IMR-90 (cell line): Measurements from ENCODE around the gene RALGPS2. TPM values are rescaled to one million over a fixed set of nuclear protein-coding genes. Genes with fewer than 3 reads are reported as not detected.

Experiments
- ATAC-seq: fragments of 200-7000 bp; cut with Tn5 transposase; 2 replicates; pipeline ENCODE4 v1.9.1; 2020; ENCODE audit warnings: low read depth, mild to moderate bottlenecking, moderate library complexity
- BruUV-seq: library from RNA; stranded (reverse); fragments of 400-500 nt; replicated peaks from 2 replicates; lab custom pipeline; 2021; lab: Mats Ljungman, UMichigan
- CTCF ChIA-PET: fragments of 300-600 bp; formaldehyde crosslinking; extraction: SDS; loops from one replicate; lab custom pipeline; 2021; ENCODE audit warnings: antibody characterized with exemption; lab: Yijun Ruan, JAX
- POLR2A ChIA-PET: fragments of 300-600 bp; sonication (Branson Sonifier 250); formaldehyde crosslinking; loops from one replicate; lab custom pipeline; 2022; ENCODE audit warnings: antibody characterized with exemption; ENCODE audit not compliant: unreplicated experiment; lab: Charles Lee
- DNase-seq: peaks from one replicate; pipeline ENCODE4 v3.0.0; 2013
- H2AFZ ChIP-seq: replicated peaks from 2 replicates; pipeline ENCODE3; 2013; ENCODE audit warnings: low read length, mild to moderate bottlenecking; ENCODE audit not compliant: poor library complexity
- H2AK5ac ChIP-seq: 2 replicates; pipeline ENCODE4 v1.6.1; 2013; ENCODE audit warnings: low read depth, low read length, inconsistent platforms
- H2AK9ac ChIP-seq: replicated peaks from 2 replicates; pipeline ENCODE3; 2013; ENCODE audit warnings: mild to moderate bottlenecking, low read depth, low read length, moderate library complexity; ENCODE audit not compliant: poor library complexity
- H2BK120ac ChIP-seq: 2 replicates; pipeline ENCODE4 v1.6.1; 2013; ENCODE audit warnings: low read depth, low read length, inconsistent platforms
- H2BK15ac ChIP-seq: 3 replicates; pipeline ENCODE4 v1.6.1; 2013; ENCODE audit warnings: low read depth, low read length, inconsistent platforms
- H2BK20ac ChIP-seq: 2 replicates; pipeline ENCODE4 v1.6.1; 2013; ENCODE audit warnings: low read depth, mild to moderate bottlenecking, inconsistent platforms, low read length, moderate library complexity
- H2BK5ac ChIP-seq: 2 replicates; pipeline ENCODE4 v1.6.1; 2013; ENCODE audit warnings: mild to moderate bottlenecking, low read depth, low read length, inconsistent platforms; ENCODE audit not compliant: poor library complexity, severe bottlenecking
- H3K14ac ChIP-seq: replicated peaks from 2 replicates; pipeline ENCODE4 v1.6.1; 2013; ENCODE audit warnings: low read depth, low read length, inconsistent platforms
- H3K18ac ChIP-seq: 2 replicates; pipeline ENCODE4 v1.6.1; 2013; ENCODE audit warnings: low read depth, low read length, control low read depth
- H3K23ac ChIP-seq: 2 replicates; pipeline ENCODE4 v1.6.1; 2013; ENCODE audit warnings: low read depth, low read length, inconsistent platforms
- H3K27ac ChIP-seq: 2 replicates; pipeline ENCODE4 v1.5.1; 2013; ENCODE audit warnings: mild to moderate bottlenecking, control low read depth, low read length; ENCODE audit not compliant: insufficient read depth
- H3K27me3 ChIP-seq: 2 replicates; pipeline ENCODE4 v1.6.1; 2013; ENCODE audit warnings: low read length; ENCODE audit not compliant: control insufficient read depth, insufficient read depth
- H3K36me3 ChIP-seq: 2 replicates; pipeline ENCODE4 v1.6.1; 2013; ENCODE audit warnings: low read length, mixed read lengths; ENCODE audit not compliant: control insufficient read depth, insufficient read depth
- H3K4ac ChIP-seq: 2 replicates; pipeline ENCODE4 v1.6.1; 2013; ENCODE audit warnings: low read depth, low read length, inconsistent platforms
- H3K4me1 ChIP-seq: 2 replicates; pipeline ENCODE4 v1.6.1; 2013; ENCODE audit warnings: low read length, mixed read lengths; ENCODE audit not compliant: control insufficient read depth, insufficient read depth
- H3K4me2 ChIP-seq: 2 replicates; pipeline ENCODE4 v1.6.1; 2013; ENCODE audit warnings: low read depth, mild to moderate bottlenecking, control low read depth, low read length, moderate library complexity
- H3K4me3 ChIP-seq: 2 replicates; pipeline ENCODE4 v1.5.1; 2013; ENCODE audit warnings: low read depth, mild to moderate bottlenecking, control low read depth, low read length, moderate library complexity; ENCODE audit not compliant: insufficient read depth
- H3K56ac ChIP-seq: 2 replicates; pipeline ENCODE4 v1.6.1; 2013; ENCODE audit warnings: low read length, inconsistent platforms; ENCODE audit not compliant: insufficient read depth; ENCODE audit errors: extremely low read depth
- H3K79me1 ChIP-seq, 2 experiments: 2 replicates each; pipeline ENCODE4 v1.6.1; 2013; ENCODE audit warnings: low read length in 2 of 2, inconsistent platforms in 1 of 2, low read depth in 1 of 2
- H3K9ac ChIP-seq: 2 replicates; pipeline ENCODE4 v1.6.1; 2013; ENCODE audit warnings: low read depth, low read length, control low read depth
- H3K9me1 ChIP-seq: 2 replicates; pipeline ENCODE4 v1.6.1; 2013; ENCODE audit warnings: low read length, inconsistent platforms; ENCODE audit not compliant: insufficient read depth
- H3K9me3 ChIP-seq: 2 replicates; pipeline ENCODE4 v1.6.1; 2013; ENCODE audit warnings: low read length; ENCODE audit not compliant: control insufficient read depth, insufficient read depth
- H4K20me1 ChIP-seq: 2 replicates; pipeline ENCODE4 v1.6.1; 2013; ENCODE audit warnings: low read length, inconsistent platforms; ENCODE audit not compliant: insufficient read depth
- H4K5ac ChIP-seq: 2 replicates; pipeline ENCODE4 v1.6.1; 2013; ENCODE audit warnings: mild to moderate bottlenecking, low read depth, low read length, control low read depth
- H4K8ac ChIP-seq, 2 experiments: 2 replicates each; pipeline ENCODE4 v1.6.1; 2013; ENCODE audit warnings: low read depth in 2 of 2, low read length in 2 of 2, control low read depth in 1 of 2, inconsistent platforms in 1 of 2
- H4K91ac ChIP-seq: 2 replicates; pipeline ENCODE4 v1.6.1; 2013; ENCODE audit warnings: low read depth, low read length, inconsistent platforms; ENCODE audit not compliant: insufficient read depth
- BHLHE40 ChIP-seq: fragments of 150-350 bp; IDR thresholded peaks from 2 replicates; pipeline ENCODE4 v1.6.1; 2016; ENCODE audit warnings: mild to moderate bottlenecking, low read depth, low read length
- CEBPB ChIP-seq: IDR thresholded peaks from 2 replicates; pipeline ENCODE4 v1.6.1; 2012; ENCODE audit warnings: low read depth, low read length, improper control_type of control experiment
- CHD1 ChIP-seq: IDR thresholded peaks from 2 replicates; pipeline ENCODE4 v1.6.1; 2012; ENCODE audit warnings: low read depth, low read length, improper control_type of control experiment
- FOS ChIP-seq: fragments of 150-350 bp; IDR thresholded peaks from 2 replicates; pipeline ENCODE4 v1.6.1; 2016; ENCODE audit warnings: low read depth, low read length
- MAFK ChIP-seq: IDR thresholded peaks from 2 replicates; pipeline ENCODE4 v1.6.1; 2012; ENCODE audit warnings: low read depth, low read length, improper control_type of control experiment
- MAZ ChIP-seq: IDR thresholded peaks from 2 replicates; pipeline ENCODE4 v1.6.1; 2012; ENCODE audit warnings: low read depth, mild to moderate bottlenecking, low read length, improper control_type of control experiment, moderate library complexity, borderline replicate concordance
- MXI1 ChIP-seq: IDR thresholded peaks from 2 replicates; pipeline ENCODE4 v1.6.1; 2012; ENCODE audit warnings: low read depth, mild to moderate bottlenecking, low read length, moderate library complexity, borderline replicate concordance
- NFE2L2 ChIP-seq: fragments of 150-350 bp; IDR thresholded peaks from 2 replicates; pipeline ENCODE4 v1.6.1; 2016; ENCODE audit warnings: low read depth, mild to moderate bottlenecking, low read length
- POLR2A ChIP-seq: IDR thresholded peaks from 2 replicates; pipeline ENCODE4 v1.6.1; 2012; ENCODE audit warnings: mild to moderate bottlenecking, low read depth, low read length
- RAD21 ChIP-seq: IDR thresholded peaks from 2 replicates; pipeline ENCODE4 v1.6.1; 2012; ENCODE audit warnings: low read length, improper control_type of control experiment
- RCOR1 ChIP-seq: IDR thresholded peaks from 2 replicates; pipeline ENCODE4 v1.6.1; 2012; ENCODE audit warnings: mild to moderate bottlenecking, low read length, improper control_type of control experiment; ENCODE audit not compliant: insufficient replicate concordance
- RFX5 ChIP-seq: IDR thresholded peaks from 2 replicates; pipeline ENCODE4 v1.8.0; 2012; ENCODE audit warnings: low read depth, mild to moderate bottlenecking, low read length, moderate library complexity
- SMC3 ChIP-seq: fragments of 150-350 bp; IDR thresholded peaks from 2 replicates; pipeline ENCODE4 v1.6.1; 2016; ENCODE audit warnings: low read depth, mild to moderate bottlenecking, antibody characterized with exemption, low read length, moderate library complexity
- WGBS, 2 experiments: methylation state at CpG; one replicate each; pipeline versions ENCODE4 v1.1.5 to v1.1.7; 2013; ENCODE audit warnings: missing lambda C conversion rate in 2 of 2; ENCODE audit not compliant: insufficient read length in 1 of 2; ENCODE audit errors: extremely low coverage in 2 of 2; 5-methylcytosine and 5-hydroxymethylcytosine counted together
- dilution Hi-C: fragments of 300-500 bp; cut with HindIII; formaldehyde crosslinking; loops from one replicate; pipeline ENCODE4 v1.14.3; 2018; ENCODE audit warnings: low sequenced_read_pairs; ENCODE audit not compliant: unreplicated experiment
- in situ Hi-C: fragments of 300-500 bp; cut with MboI; formaldehyde crosslinking; loops from 3 replicates; pipeline ENCODE4 v1.14.3; 2019; ENCODE audit warnings: low sequenced_read_pairs, inconsistent platforms, mixed read lengths
- intact Hi-C: fragments of 100-400 bp; cut with micrococcal nuclease; formaldehyde crosslinking; loops from 2 replicates; pipeline ENCODE4 v1.10.0; 2022
- polyA plus RNA-seq, 3 experiments: library from polyadenylated mRNA; depleted of rRNA; stranded (reverse); fragments of >200 nt; gene quantifications; 2 replicates each; pipeline ENCODE4 v1.2.3, GENCODE V29; 2012; ENCODE audit warnings: low replicate concordance in 1 of 3
- total RNA-seq: library from RNA; depleted of rRNA; stranded (reverse); fragments of >200 nt; gene quantifications from 2 replicates; pipeline ENCODE4 v1.2.3, GENCODE V29; 2012
- TF ChIP-seq, protein P1 (sequence below): fragments of 150-350 bp; IDR thresholded peaks from 2 replicates; pipeline ENCODE4 v1.6.1; 2017; ENCODE audit warnings: mild to moderate bottlenecking, antibody characterized with exemption, low read length, low read depth
- TF ChIP-seq, protein P2 (sequence below): fragments of 150-350 bp; IDR thresholded peaks from 2 replicates; pipeline ENCODE4 v1.6.1; 2016; ENCODE audit warnings: low read depth, mild to moderate bottlenecking, low read length, moderate library complexity, borderline replicate concordance
- TF ChIP-seq, protein P3 (sequence below): conservative IDR thresholded peaks from 2 replicates; pipeline ENCODE4 v1.5.1; 2012; ENCODE audit warnings: mild to moderate bottlenecking, low read depth, low read length, improper control_type of control experiment

Gene RALGPS2
- total and polyA plus RNA-seq, 2 of the 4 experiments (the other 2 are of a cell fraction) = 13.8 to 148 TPM

DNA sequence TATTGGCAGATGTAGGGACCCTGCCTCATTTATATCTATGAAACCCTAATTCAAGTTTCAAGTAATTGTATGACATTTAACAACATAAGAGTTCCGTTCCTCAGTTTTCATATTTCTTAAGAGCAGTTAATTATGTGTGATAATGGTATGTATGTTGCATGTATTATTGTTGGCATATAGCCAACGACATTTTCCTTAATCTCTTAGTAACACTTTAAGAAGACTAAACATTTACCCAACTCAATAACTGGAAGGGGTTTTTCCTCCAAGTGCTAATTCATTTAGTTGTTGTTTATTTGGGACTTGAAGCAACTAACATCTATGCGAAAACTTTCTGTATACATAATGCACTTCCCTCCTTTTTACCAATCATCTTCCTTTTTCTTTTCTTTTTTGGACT lies 1.5 kb upstream of the RALGPS2 start:
- H2BK15ac ChIP-seq = no peak overlapping the region
- H3K9ac ChIP-seq = no peak overlapping the region
- H4K8ac ChIP-seq = no peak overlapping the region
- no peaks in the 10 kb centered on the region for H3K27me3 ChIP-seq
- no peak overlapping the region for H2BK5ac ChIP-seq
- in situ Hi-C loops = no loop called here
- no peak overlapping the region for H4K5ac ChIP-seq
- TF ChIP-seq CEBPB = no peak
- no peak for TF ChIP-seq RCOR1
- TF ChIP-seq MXI1 = no peak
- TF ChIP-seq POLR2A = no peak
- TF ChIP-seq NFE2L2 = no peak
- TF ChIP-seq SMC3 = no peak
- no peak for TF ChIP-seq MAZ
- no peak for TF ChIP-seq FOS
- no peak for TF ChIP-seq MAFK
- no peak for TF ChIP-seq CHD1
- TF ChIP-seq, protein P1, sequence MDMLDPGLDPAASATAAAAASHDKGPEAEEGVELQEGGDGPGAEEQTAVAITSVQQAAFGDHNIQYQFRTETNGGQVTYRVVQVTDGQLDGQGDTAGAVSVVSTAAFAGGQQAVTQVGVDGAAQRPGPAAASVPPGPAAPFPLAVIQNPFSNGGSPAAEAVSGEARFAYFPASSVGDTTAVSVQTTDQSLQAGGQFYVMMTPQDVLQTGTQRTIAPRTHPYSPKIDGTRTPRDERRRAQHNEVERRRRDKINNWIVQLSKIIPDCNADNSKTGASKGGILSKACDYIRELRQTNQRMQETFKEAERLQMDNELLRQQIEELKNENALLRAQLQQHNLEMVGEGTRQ = no peak
- TF ChIP-seq BHLHE40 = no peak
- TF ChIP-seq RFX5 = no peak
- TF ChIP-seq, protein P2, sequence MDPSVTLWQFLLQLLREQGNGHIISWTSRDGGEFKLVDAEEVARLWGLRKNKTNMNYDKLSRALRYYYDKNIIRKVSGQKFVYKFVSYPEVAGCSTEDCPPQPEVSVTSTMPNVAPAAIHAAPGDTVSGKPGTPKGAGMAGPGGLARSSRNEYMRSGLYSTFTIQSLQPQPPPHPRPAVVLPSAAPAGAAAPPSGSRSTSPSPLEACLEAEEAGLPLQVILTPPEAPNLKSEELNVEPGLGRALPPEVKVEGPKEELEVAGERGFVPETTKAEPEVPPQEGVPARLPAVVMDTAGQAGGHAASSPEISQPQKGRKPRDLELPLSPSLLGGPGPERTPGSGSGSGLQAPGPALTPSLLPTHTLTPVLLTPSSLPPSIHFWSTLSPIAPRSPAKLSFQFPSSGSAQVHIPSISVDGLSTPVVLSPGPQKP = no peak
- TF ChIP-seq, protein P3, sequence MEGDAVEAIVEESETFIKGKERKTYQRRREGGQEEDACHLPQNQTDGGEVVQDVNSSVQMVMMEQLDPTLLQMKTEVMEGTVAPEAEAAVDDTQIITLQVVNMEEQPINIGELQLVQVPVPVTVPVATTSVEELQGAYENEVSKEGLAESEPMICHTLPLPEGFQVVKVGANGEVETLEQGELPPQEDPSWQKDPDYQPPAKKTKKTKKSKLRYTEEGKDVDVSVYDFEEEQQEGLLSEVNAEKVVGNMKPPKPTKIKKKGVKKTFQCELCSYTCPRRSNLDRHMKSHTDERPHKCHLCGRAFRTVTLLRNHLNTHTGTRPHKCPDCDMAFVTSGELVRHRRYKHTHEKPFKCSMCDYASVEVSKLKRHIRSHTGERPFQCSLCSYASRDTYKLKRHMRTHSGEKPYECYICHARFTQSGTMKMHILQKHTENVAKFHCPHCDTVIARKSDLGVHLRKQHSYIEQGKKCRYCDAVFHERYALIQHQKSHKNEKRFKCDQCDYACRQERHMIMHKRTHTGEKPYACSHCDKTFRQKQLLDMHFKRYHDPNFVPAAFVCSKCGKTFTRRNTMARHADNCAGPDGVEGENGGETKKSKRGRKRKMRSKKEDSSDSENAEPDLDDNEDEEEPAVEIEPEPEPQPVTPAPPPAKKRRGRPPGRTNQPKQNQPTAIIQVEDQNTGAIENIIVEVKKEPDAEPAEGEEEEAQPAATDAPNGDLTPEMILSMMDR = no peak
- TF ChIP-seq RAD21 = no peak
- no peak overlapping the region for H3K23ac ChIP-seq
- no peak overlapping the region for H2AFZ ChIP-seq
- peaks cover 9% of the 10 kb centered on the region; the same call in 1 of the 2 replicates for H4K20me1 ChIP-seq
- ChIA-PET CTCF (no interaction called here), POLR2A (no interaction called here)
- peaks cover 4% of the 10 kb centered on the region; the same call in 1 of the 2 replicates for H3K9me1 ChIP-seq
- no peak overlapping the region for H3K18ac ChIP-seq
- dilution Hi-C loops = no loop called here
- H3K14ac ChIP-seq = no peak overlapping the region
- no peak overlapping the region for H4K91ac ChIP-seq
- intact Hi-C loops = no loop called here
- H3K56ac ChIP-seq = no peak overlapping the region
- peaks cover 1% of the 10 kb centered on the region; the same call in 1 of the 2 replicates for H3K36me3 ChIP-seq
- no peak overlapping the region for H2AK5ac ChIP-seq
- no peak overlapping the region for H3K4me3 ChIP-seq
- H3K4ac ChIP-seq = no peak overlapping the region
- H2BK20ac ChIP-seq = no peak overlapping the region
- no peak overlapping the region for H2AK9ac ChIP-seq
- H3K79me1 ChIP-seq = peaks cover 3 to 20% of the 10 kb centered on the region in 2 experiments; a peak in 3 of 4 replicates
- ATAC-seq = no peak
- H3K27ac ChIP-seq = no peak overlapping the region
- DNase-seq = no peak
- WGBS, 2 experiments = no CpG with 5 or more reads among the region's 3 CpGs
- no peak overlapping the region for H2BK120ac ChIP-seq
- no peaks in the 10 kb centered on the region for H3K9me3 ChIP-seq
- peaks cover 3% of the 10 kb centered on the region for H3K4me1 ChIP-seq
- H3K4me2 ChIP-seq = no peak overlapping the region
- BruUV-seq = no TSS peak
